GM12873 (cell line): ENCODE results near the gene EDAR.

Experiments used
- TF ChIP-seq, protein P1 (sequence below): IDR thresholded peaks from 2 replicates; pipeline ENCODE4 v1.5.1; 2012; ENCODE audit warnings: low read depth, mild to moderate bottlenecking, moderate library complexity, low read length, control low read depth; ENCODE audit not compliant: insufficient read depth; ENCODE audit errors: missing control alignments

The EDAR gene

DNA sequence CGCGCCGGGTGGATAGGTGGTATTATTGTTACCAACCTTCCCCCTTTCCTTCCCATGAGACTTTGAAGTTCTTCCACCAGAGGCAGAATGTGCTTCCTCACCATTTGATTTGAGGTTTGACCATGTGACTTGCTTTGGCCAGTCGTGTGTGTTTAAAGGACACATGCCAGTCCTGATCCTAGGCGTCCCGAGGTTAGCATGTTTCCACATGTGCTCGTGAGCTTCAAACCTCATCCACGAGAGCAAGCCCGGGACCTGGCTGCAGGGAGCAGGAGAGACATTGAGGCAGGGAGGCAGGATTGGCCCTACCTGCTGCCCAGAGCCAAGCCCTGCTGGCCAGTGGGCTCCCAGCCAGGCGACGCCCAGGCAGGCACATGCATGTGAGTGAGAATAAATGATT, 27.4 kb upstream of the EDAR start:
- TF ChIP-seq, protein P1, sequence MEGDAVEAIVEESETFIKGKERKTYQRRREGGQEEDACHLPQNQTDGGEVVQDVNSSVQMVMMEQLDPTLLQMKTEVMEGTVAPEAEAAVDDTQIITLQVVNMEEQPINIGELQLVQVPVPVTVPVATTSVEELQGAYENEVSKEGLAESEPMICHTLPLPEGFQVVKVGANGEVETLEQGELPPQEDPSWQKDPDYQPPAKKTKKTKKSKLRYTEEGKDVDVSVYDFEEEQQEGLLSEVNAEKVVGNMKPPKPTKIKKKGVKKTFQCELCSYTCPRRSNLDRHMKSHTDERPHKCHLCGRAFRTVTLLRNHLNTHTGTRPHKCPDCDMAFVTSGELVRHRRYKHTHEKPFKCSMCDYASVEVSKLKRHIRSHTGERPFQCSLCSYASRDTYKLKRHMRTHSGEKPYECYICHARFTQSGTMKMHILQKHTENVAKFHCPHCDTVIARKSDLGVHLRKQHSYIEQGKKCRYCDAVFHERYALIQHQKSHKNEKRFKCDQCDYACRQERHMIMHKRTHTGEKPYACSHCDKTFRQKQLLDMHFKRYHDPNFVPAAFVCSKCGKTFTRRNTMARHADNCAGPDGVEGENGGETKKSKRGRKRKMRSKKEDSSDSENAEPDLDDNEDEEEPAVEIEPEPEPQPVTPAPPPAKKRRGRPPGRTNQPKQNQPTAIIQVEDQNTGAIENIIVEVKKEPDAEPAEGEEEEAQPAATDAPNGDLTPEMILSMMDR = no peak

DNA sequence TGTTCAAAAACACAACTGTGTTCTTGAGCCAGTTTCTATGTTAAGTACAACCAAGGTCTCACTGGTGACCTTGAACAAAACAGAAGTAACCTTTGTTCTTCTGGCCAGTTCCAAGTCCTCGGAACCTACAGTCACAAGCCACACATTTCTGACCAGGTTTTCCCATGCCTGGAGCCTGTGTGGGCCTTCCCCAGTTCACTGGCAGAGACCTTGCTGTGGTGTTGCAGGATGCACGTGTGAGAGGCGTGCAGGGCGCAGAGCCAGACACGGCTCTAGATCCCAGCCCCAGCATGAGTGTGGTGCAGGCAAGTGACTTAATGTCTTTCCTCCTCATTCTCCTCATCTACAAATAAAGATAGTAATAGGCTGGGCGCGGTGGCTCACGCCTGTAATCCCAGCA, 25.5 kb upstream of the EDAR start:
- TF ChIP-seq, protein P1 = no peak

DNA sequence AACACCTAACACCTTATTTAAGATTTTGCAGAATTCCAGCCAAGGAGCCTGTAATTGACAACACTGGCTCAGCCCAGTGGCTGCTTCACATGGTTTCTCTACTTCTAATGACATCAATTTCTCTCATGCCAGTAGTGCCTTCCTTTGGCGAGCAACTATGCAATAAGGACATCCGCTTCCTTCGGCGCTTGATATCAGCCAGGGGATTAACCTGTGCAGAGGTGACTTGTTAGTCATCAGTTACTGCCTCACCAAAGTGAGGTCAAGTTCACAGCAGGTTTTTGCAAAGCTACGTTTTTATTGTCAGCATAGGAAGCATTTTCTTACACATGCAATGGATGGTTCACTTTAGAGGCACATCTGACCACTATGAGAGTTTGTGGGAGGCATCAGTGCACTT, 24.0 kb upstream of the EDAR start:
- TF ChIP-seq, protein P1 = no peak

DNA sequence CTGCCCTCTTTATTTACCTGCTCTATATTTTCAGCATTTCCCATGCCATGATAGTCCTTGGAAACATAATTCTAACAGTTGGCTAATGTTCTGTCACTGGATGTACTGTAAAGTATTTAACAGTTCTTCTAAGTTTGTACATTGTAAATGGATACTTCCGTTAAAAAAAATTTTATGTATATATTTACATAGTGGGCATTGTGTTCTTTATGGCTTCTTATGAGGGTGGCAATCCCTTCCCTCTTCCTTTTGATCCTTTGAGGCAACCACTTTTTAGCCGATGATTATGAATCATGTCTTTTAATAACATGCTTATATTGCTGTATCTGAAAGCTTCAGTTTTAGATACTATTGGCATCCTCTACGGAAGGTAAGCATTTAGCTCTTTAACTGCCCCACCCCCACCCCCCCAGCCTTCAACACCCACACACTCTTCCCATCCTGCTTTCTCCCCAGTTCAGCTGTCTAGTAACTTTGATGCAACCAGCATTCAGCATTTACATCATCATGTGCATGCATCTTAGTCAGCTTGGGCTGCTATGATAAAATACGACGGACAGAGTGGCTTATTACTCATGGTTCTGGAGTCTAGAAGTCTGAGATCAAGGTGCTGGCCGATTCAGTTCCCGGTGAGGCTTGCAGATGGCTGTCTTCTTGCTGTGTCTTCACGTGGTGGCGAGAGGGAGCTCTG, 21.0 kb upstream of the EDAR start:
- TF ChIP-seq, protein P1 = no peak

DNA sequence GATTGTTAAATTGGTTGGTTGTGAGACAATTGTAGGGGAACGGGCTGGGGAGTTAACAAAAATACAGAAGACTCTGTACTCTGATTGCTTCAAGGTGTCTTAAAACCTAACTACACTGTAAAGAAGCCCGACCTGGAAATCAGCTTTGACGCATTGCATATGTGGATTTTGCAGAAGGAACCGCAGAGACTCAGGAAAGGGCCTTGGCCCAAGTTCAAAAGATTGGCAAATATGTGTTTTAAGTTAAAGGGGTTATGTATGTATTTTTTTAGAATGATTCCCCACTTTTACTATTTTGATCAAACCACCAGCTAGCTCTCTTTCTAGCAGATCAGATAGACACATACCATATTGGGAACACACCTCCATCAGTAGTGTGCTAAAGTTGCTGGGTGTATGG, 18.0 kb upstream of the EDAR start:
- TF ChIP-seq, protein P1 = no peak

DNA sequence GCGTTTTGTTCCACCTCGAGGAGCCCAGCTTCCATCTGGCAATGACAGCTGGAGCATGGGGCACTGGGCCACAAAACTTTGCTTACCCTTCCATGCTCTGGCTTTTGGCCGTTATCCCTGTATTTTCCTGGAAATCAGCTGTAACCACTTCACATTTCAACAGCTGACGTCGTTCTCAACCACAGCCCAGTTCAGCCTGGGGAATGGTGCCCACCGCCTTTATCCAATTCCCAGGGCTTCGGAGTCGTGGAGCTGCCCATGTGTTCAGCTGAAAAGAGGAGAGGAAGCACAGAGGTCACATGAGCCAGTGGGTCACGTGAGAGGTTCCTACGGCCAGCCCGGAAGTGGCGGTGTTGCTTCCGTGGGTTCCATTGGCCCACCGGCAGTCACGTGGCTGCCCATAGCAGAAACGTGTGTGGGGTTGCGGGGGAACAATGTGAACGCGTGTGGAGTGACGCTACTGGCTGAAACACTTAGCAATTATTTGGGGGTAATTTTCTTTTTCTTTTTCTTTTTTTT, 16.7 kb upstream of the EDAR start:
- TF ChIP-seq, protein P1 = no peak

DNA sequence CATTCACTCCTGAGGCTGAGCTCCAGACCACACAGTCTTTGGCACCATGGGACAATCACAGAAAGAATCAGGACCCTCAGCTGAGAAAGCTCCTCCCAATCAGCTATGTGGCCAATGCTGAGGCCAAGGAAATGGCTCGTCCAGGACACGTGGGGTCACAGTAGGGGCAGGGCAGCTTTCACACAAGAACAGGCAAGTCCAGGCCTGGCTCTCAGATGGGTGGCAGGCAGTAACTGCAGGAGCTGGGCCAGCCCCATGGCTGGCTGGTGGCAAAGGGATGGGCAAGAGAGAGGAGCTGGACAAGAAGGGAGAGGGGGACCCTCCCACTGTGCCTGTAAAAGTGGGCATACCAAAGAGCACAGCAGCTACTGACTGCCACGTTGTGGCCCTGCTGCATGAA, 12.2 kb upstream of the EDAR start:
- TF ChIP-seq, protein P1 = no peak
